GM23338 (cell line): ENCODE results near the gene IL18R1.

Source experiments
- CTCF ChIP-seq, 2 experiments: fragments of 200-600 bp in 1 of 2; sonication (generic) in 1 of 2; conservative IDR thresholded peaks; 2 replicates each; pipeline versions ENCODE4 v1.5.1 to v1.6.1; 2016 to 2017; ENCODE audit warnings: antibody characterized with exemption in 2 of 2, low read depth in 2 of 2, mild to moderate bottlenecking in 2 of 2, moderate library complexity in 1 of 2
- ETS1 ChIP-seq: IDR thresholded peaks from 2 replicates; pipeline ENCODE4 v1.6.1; 2016; ENCODE audit warnings: antibody characterized with exemption
- EZH2 ChIP-seq: fragments of 200-600 bp; sonication (generic); IDR thresholded peaks from one replicate; pipeline ENCODE4 v1.8.0; 2017; ENCODE audit warnings: antibody characterized with exemption, mild to moderate bottlenecking, low read depth; ENCODE audit not compliant: unreplicated experiment
- EZH2phosphoT487 ChIP-seq: fragments of 200-600 bp; sonication (generic); IDR thresholded peaks from one replicate; pipeline ENCODE4 v1.8.1; 2018; ENCODE audit warnings: antibody characterized with exemption; ENCODE audit not compliant: unreplicated experiment
- JUNB ChIP-seq: IDR thresholded peaks from one replicate; pipeline ENCODE4 v1.6.1; 2016; ENCODE audit warnings: antibody characterized with exemption; ENCODE audit not compliant: unreplicated experiment
- POLR2AphosphoS5 ChIP-seq: IDR thresholded peaks from 2 replicates; pipeline ENCODE4 v1.6.1; 2016; ENCODE audit warnings: antibody characterized with exemption, low read depth
- REST ChIP-seq: IDR thresholded peaks from one replicate; pipeline ENCODE4 v1.6.1; 2018; ENCODE audit warnings: antibody characterized with exemption; ENCODE audit not compliant: unreplicated experiment
- STAT1 ChIP-seq: IDR thresholded peaks from one replicate; pipeline ENCODE4 v1.6.1; 2016; ENCODE audit warnings: antibody characterized with exemption; ENCODE audit not compliant: unreplicated experiment
- ZNF462 ChIP-seq: fragments of 250-450 bp; sonication (Bioruptor Pico); IDR thresholded peaks from 2 replicates; pipeline ENCODE4 v1.5.0; 2020; ENCODE audit warnings: mild to moderate bottlenecking, moderate library complexity

- TF ChIP-seq CTCF (conservative IDR thresholded peaks at IDR 0.05; ENCODE audit: low read depth in 2 of 2) = no peak
- no peak for TF ChIP-seq EZH2phosphoT487
- no peak for TF ChIP-seq REST
- TF ChIP-seq JUNB = no peak
- no peak for TF ChIP-seq STAT1
- no peak for TF ChIP-seq EZH2
- no peak for TF ChIP-seq POLR2AphosphoS5
- no peak for TF ChIP-seq ETS1
- no peak for TF ChIP-seq ZNF462
Measured at GRCh38 chr2:102432386-102432785, 76.8 kb downstream of the IL18R1 start.
